ENCODE data around the gene FZD1. TPM values are rescaled to one million over a fixed set of nuclear protein-coding genes. Genes with fewer than 3 reads are reported as not detected.

The FZD1 gene
- total RNA-seq, 1 donor from 2014 or later, result 5.1 TPM

DNA sequence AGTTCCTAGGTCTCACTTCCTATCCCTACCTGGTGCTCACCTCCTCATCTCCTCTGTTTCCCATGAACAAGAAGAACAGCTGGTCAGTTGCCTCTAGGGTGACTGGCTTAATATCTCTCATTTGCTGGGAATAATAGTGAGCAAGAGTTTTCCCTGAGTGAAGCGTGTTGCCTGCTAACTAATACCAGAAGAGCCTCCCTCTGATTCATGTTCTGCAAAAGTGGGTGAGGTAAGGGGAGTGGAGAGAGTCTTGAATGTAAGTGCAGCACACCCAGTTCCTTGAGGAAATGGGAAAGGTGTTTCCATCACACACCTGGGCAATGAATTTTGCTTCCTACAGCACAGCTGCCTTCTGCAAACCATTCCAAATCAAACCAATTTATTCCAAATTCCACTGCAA, 29.6 kb downstream of the FZD1 start:
- Histone ChIP-seq H3K4me3 (no peak overlapping the region), H3K9me3 (ENCODE audit: low read depth) (no peaks in the 10 kb centered on the region), H2AFZ (replicated peaks) (no peak overlapping the region), H3F3A (ENCODE audit: low read depth) (no peaks in the 10 kb centered on the region), H3K36me3 (no peaks in the 10 kb centered on the region), H3K9ac (no peak overlapping the region), H3K4me1 (no peaks in the 10 kb centered on the region), H3K4me2 (no peak overlapping the region), H4K20me1 (ENCODE audit: low read depth) (no peaks in the 10 kb centered on the region), H3K27me3 (peaks cover 4% of the 10 kb centered on the region), H3K27ac (no peak overlapping the region), H3K79me2 (ENCODE audit: low read depth) (no peaks in the 10 kb centered on the region)
- TF ChIP-seq EZH2 (IDR thresholded peaks at IDR 0.05) (no peak), EZH2phosphoT487 (IDR thresholded peaks at IDR 0.05) (no peak), CTCF (IDR thresholded peaks at IDR 0.05) (no peak)
- Mint-ChIP-seq H3K27me3 (ENCODE audit: insufficient read depth, low read depth) (no peaks in the 10 kb centered on the region), H3K27ac (no peak overlapping the region), H3K36me3 (no peaks in the 10 kb centered on the region), H3K4me1 (peaks cover 11% of the 10 kb centered on the region), H3K4me3 (no peak overlapping the region), H3K9me3 (peaks cover 5% of the 10 kb centered on the region)
- no peak for DNase-seq (ENCODE audit: low spot score)

GRCh38 chr7:91294639-91295220, 30.5 kb downstream of the FZD1 start:
- Histone ChIP-seq H3K4me1 (no peaks in the 10 kb centered on the region), H3F3A (ENCODE audit: low read depth) (no peaks in the 10 kb centered on the region), H2AFZ (replicated peaks) (no peak overlapping the region), H4K20me1 (ENCODE audit: low read depth) (no peaks in the 10 kb centered on the region), H3K4me3 (no peak overlapping the region), H3K36me3 (no peaks in the 10 kb centered on the region), H3K9me3 (ENCODE audit: low read depth) (no peaks in the 10 kb centered on the region), H3K4me2 (no peak overlapping the region), H3K27me3 (peaks cover 4% of the 10 kb centered on the region), H3K27ac (no peak overlapping the region), H3K79me2 (ENCODE audit: low read depth) (no peaks in the 10 kb centered on the region), H3K9ac (no peak overlapping the region)
- no peak overlapping the region for H3K4me3 Mint-ChIP-seq
- no peaks in the 10 kb centered on the region for H3K36me3 Mint-ChIP-seq
- peak overlapping the region; percentile 2 for H3K27ac Mint-ChIP-seq
- TF ChIP-seq CTCF (IDR thresholded peaks at IDR 0.05), result no peak
- TF ChIP-seq EZH2phosphoT487 (IDR thresholded peaks at IDR 0.05), result no peak
- TF ChIP-seq EZH2 (IDR thresholded peaks at IDR 0.05), result no peak
- peaks cover 11% of the 10 kb centered on the region for H3K4me1 Mint-ChIP-seq
- peaks cover 5% of the 10 kb centered on the region for H3K9me3 Mint-ChIP-seq
- no peak for DNase-seq (ENCODE audit: low spot score)
- H3K27me3 Mint-ChIP-seq (ENCODE audit: insufficient read depth, low read depth), result no peaks in the 10 kb centered on the region

DNA sequence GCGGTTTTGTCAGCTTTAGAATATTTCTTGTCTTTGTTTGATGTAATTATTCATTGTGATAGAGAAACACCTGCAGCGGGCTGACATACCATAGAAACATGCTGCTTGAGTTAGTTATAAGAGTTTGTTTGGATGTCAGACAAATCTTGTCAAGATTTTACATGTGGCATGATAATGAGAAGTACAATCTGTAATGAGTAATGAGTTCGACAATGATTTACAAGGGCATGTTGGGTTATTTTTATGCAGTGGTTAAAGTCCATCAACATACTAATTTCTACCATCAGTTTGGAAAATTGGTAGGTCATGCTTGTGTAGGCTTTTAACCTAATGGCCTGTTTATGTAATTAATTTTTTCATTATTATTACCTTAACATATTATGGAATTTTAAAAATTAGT, 31.3 kb downstream of the FZD1 start:
- H3K27ac ChIP-seq, result no peak overlapping the region
- H3K4me1 ChIP-seq, result no peaks in the 10 kb centered on the region
- H4K20me1 ChIP-seq (ENCODE audit: low read depth), result no peaks in the 10 kb centered on the region
- no peaks in the 10 kb centered on the region for H3K36me3 ChIP-seq
- Mint-ChIP-seq H3K27me3 (ENCODE audit: insufficient read depth, low read depth) (no peaks in the 10 kb centered on the region), H3K4me3 (no peak overlapping the region), H3K9me3 (peaks cover 5% of the 10 kb centered on the region), H3K27ac (no peak overlapping the region), H3K36me3 (no peaks in the 10 kb centered on the region), H3K4me1 (peaks cover 11% of the 10 kb centered on the region)
- H3K4me2 ChIP-seq, result no peak overlapping the region
- no peak overlapping the region for H3K4me3 ChIP-seq
- no peak for DNase-seq (ENCODE audit: low spot score)
- no peaks in the 10 kb centered on the region for H3K79me2 ChIP-seq (ENCODE audit: low read depth)
- H3K9me3 ChIP-seq (ENCODE audit: low read depth), result no peaks in the 10 kb centered on the region
- TF ChIP-seq EZH2 (IDR thresholded peaks at IDR 0.05) (no peak), CTCF (IDR thresholded peaks at IDR 0.05) (no peak), EZH2phosphoT487 (IDR thresholded peaks at IDR 0.05) (no peak)
- no peak overlapping the region for H3K9ac ChIP-seq
- peaks cover 4% of the 10 kb centered on the region for H3K27me3 ChIP-seq
- no peak overlapping the region for H2AFZ ChIP-seq (replicated peaks)
- no peaks in the 10 kb centered on the region for H3F3A ChIP-seq (ENCODE audit: low read depth)

All from neural progenitor cell (in vitro differentiated cells).